Testis (tissue), 2 donors: ENCODE data around the gene HECTD4.

Experiments
- POLR2A ChIP-seq: fragments of 450-650 bp; IDR thresholded peaks from one replicate; pipeline ENCODE4 v1.6.1; 2017; ENCODE audit warnings: antibody characterized with exemption, mild to moderate bottlenecking, moderate library complexity
- TF ChIP-seq, protein P1 (sequence below), 3 experiments: fragments of 450-650 bp in 2 of 3; fragments of 200-600 bp in 1 of 3; sonication (generic) in 1 of 3; IDR thresholded peaks; one replicate each; pipeline ENCODE4 v1.5.1; 2016 to 2019; ENCODE audit warnings: antibody characterized with exemption in 3 of 3, mild to moderate bottlenecking in 2 of 3, moderate library complexity in 1 of 3

- TF ChIP-seq, protein P1, sequence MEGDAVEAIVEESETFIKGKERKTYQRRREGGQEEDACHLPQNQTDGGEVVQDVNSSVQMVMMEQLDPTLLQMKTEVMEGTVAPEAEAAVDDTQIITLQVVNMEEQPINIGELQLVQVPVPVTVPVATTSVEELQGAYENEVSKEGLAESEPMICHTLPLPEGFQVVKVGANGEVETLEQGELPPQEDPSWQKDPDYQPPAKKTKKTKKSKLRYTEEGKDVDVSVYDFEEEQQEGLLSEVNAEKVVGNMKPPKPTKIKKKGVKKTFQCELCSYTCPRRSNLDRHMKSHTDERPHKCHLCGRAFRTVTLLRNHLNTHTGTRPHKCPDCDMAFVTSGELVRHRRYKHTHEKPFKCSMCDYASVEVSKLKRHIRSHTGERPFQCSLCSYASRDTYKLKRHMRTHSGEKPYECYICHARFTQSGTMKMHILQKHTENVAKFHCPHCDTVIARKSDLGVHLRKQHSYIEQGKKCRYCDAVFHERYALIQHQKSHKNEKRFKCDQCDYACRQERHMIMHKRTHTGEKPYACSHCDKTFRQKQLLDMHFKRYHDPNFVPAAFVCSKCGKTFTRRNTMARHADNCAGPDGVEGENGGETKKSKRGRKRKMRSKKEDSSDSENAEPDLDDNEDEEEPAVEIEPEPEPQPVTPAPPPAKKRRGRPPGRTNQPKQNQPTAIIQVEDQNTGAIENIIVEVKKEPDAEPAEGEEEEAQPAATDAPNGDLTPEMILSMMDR (IDR thresholded peaks at IDR 0.05) = no peak
- no peak for TF ChIP-seq POLR2A
Observed at GRCh38 chr12:112314981-112315380, 67.2 kb downstream of the HECTD4 start.
